Tibial artery (tissue), 4 donors: ENCODE data around the gene EMC9.
A peak's percentile ranks its signal among the peaks of the same experiment; 100 is the strongest.

Experiments used
- DNase-seq, 2 donors: peaks; one replicate each; pipeline ENCODE4 v3.0.0-alpha.2; 2019
- H3K27ac ChIP-seq, 2 donors: fragments of 200-600 bp; sonication (generic) in 1 of 2; 1 replicate in 1 of 2; 2 replicates in 1 of 2; pipeline ENCODE4 v1.5.1; 2018 to 2019; ENCODE audit warnings: mild to moderate bottlenecking in 1 of 2
- H3K27me3 ChIP-seq, 2 donors: fragments of 200-600 bp; sonication (generic) in 1 of 2; one replicate each; pipeline versions ENCODE4 v1.5.1 to v1.6.0; 2016 to 2019
- H3K36me3 ChIP-seq, 3 donors: fragments of 200-600 bp; sonication (generic) in 2 of 3; one replicate each; pipeline ENCODE4 v1.5.1; 2016 to 2019; ENCODE audit warnings: mild to moderate bottlenecking in 2 of 3
- H3K4me1 ChIP-seq, 4 donors: fragments of 200-600 bp; sonication (generic) in 2 of 4; 1 replicate in 3 of 4; 2 replicates in 1 of 4; pipeline ENCODE4 v1.5.1; 2016 to 2019
- H3K4me3 ChIP-seq, 2 donors: fragments of 200-600 bp; sonication (generic) in 1 of 2; 1 replicate in 1 of 2; 2 replicates in 1 of 2; pipeline ENCODE4 v1.5.1; 2018 to 2019; ENCODE audit warnings: mild to moderate bottlenecking in 2 of 2
- H3K9me3 ChIP-seq, 3 donors: fragments of 200-600 bp; sonication (generic) in 1 of 3; one replicate each; pipeline ENCODE4 v1.5.1; 2016 to 2019
- intact Hi-C: fragments of 100-400 bp; cut with DNase I; formaldehyde crosslinking; loops from one replicate; pipeline ENCODE4 v1.15.0; 2023; ENCODE audit warnings: low total_unique reads
- TF ChIP-seq, protein P1 (sequence below), 2 experiments: fragments of 200-600 bp in 1 of 2; fragments of 450-650 bp in 1 of 2; IDR thresholded peaks; one replicate each; pipeline ENCODE4 v1.5.1; 2017 to 2019; ENCODE audit warnings: antibody characterized with exemption in 2 of 2, mild to moderate bottlenecking in 1 of 2, moderate library complexity in 1 of 2

EMC9 gene

DNA sequence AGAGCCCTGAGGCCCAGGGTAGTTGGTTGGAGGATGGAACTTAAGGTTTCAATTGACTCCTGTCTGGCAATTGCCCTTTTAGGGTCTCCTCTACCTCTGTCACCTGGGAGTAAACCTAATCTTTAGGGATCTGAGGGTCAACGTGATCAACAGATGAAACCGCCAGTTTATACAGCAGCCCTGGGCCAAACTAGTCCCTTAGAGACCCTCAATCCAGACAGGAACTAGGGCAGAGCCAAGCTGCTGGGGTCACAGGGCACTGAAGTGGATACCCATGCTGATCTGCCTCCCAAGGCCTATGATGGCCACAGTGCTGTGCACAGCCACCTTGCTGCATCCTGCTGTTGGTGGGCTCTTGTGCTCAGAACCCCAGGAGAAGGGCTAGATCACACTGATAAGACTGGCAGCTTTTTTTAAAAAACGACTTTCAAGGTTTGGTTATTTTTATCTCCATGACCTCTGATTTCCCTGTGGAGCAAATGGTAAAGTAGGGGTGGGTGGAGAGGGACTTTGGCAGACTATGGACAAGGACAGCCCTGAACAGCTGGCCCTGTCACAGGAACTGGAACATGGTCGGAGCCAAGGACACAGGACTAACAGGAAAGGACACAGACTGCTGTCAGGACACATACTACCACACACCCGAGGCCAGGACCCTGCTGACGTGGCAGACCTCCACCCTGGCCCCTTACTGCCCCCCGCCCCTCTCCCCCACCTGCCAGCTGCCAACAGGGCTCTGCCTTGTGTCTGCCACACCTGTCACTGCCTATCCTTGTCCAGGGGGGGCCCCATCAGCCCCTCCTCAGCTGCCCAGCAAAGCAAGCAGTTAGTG, 10.5 kb downstream of the EMC9 start:
- intact Hi-C loops, result no loop called here
- DNase-seq, result no peak
- H3K27me3 ChIP-seq, result no peaks in the 10 kb centered on the region
- H3K27ac ChIP-seq, result no peak overlapping the region
- H3K4me1 ChIP-seq, result peaks cover 0 to 12% (median 4%) of the 10 kb centered on the region in 4 donors
- TF ChIP-seq, protein P1, sequence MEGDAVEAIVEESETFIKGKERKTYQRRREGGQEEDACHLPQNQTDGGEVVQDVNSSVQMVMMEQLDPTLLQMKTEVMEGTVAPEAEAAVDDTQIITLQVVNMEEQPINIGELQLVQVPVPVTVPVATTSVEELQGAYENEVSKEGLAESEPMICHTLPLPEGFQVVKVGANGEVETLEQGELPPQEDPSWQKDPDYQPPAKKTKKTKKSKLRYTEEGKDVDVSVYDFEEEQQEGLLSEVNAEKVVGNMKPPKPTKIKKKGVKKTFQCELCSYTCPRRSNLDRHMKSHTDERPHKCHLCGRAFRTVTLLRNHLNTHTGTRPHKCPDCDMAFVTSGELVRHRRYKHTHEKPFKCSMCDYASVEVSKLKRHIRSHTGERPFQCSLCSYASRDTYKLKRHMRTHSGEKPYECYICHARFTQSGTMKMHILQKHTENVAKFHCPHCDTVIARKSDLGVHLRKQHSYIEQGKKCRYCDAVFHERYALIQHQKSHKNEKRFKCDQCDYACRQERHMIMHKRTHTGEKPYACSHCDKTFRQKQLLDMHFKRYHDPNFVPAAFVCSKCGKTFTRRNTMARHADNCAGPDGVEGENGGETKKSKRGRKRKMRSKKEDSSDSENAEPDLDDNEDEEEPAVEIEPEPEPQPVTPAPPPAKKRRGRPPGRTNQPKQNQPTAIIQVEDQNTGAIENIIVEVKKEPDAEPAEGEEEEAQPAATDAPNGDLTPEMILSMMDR (IDR thresholded peaks at IDR 0.05), result no peak
- H3K4me3 ChIP-seq, result no peak overlapping the region
- H3K36me3 ChIP-seq, result peaks cover 0 to 6% (median 0%) of the 10 kb centered on the region in 3 donors
- H3K9me3 ChIP-seq, result no peaks in the 10 kb centered on the region

GRCh38 chr14:24130380-24130716, 11.0 kb downstream of the EMC9 start, which contains the start of gene FITM1:
Gene FITM1 (plus strand): TSS chr14:24130659. CDS start chr14:24131564, 905 bp downstream.
- intact Hi-C loops, result no loop called here
- Histone ChIP-seq H3K4me3 (no peak within 1 kb of the TSS), H3K4me1 (peaks cover 0 to 10% (median 1%) of the 10 kb centered on the region in 4 donors), H3K27ac (no peak within 1 kb of the TSS), H3K27me3 (no peaks in the 10 kb centered on the region), H3K9me3 (no peaks in the 10 kb centered on the region), H3K36me3 (peaks cover 0 to 6% (median 0%) of the 10 kb centered on the region in 3 donors)
- TF ChIP-seq, protein P1 (IDR thresholded peaks at IDR 0.05), result no peak
- no peak for DNase-seq

DNA sequence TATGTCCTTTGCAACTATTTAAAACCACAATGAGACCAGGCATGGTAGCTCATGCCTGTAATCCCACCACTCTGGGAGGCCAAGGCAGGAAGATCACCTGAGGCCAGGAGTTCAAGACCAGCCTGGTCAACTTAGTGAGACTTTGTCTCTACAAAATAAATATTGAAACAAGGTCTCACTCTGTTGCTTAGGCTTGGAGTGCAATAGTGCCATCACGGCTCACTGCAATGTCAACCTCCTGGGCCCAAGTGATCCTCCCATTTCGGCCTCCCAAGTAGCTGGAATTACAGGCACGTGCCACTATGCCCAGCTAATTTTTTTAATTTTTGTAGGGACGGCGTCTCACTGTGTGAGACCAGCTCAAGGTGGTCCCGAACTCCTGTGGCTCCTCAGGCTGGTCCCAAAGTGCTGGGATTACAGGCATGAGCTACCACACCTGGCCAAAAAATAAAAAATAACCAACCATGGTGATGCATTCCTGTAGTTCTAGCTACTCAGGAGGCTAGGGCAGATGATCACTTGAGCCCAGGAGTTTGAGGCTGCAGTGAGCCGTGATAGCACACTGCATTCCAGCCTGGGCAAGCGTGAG, 11.9 kb downstream of the EMC9 start:
- peaks cover 0 to 8% (median 0%) of the 10 kb centered on the region in 3 donors for H3K36me3 ChIP-seq
- DNase-seq, result peak in 1 of 2 donors; percentile 31
- no peak overlapping the region for H3K4me3 ChIP-seq
- TF ChIP-seq, protein P1 (IDR thresholded peaks at IDR 0.05), result no peak
- no peak overlapping the region for H3K27ac ChIP-seq
- intact Hi-C loops, result no loop called here
- H3K9me3 ChIP-seq, result no peaks in the 10 kb centered on the region
- H3K4me1 ChIP-seq, result peaks cover 0 to 9% (median 0%) of the 10 kb centered on the region in 4 donors
- no peaks in the 10 kb centered on the region for H3K27me3 ChIP-seq

DNA sequence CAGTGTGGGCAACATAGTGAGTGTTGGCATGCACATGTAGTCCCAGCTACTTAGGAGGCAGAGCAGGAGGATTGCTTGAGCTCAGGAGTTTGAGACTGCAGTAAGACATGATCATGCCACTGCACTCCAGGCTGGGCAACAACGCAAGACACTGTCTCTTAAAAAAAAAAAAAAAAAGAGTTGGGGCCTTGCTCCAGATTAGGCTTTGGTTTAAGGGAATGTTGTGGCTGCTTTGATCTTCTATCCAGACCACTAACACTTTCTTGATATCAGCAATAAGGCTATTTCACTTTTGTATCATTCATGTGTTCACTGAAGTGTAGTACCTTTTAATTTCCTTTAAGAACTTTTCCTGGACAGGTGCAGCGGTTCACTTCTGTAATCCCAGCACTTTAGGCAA, 13.7 kb downstream of the EMC9 start:
- H3K4me1 ChIP-seq, result peaks cover 0 to 9% (median 0%) of the 10 kb centered on the region in 4 donors
- H3K36me3 ChIP-seq, result peaks cover 13 to 26% (median 13%) of the 10 kb centered on the region in 3 donors
- TF ChIP-seq, protein P1 (IDR thresholded peaks at IDR 0.05), result no peak
- no peaks in the 10 kb centered on the region for H3K9me3 ChIP-seq
- H3K27me3 ChIP-seq, result no peaks in the 10 kb centered on the region
- H3K27ac ChIP-seq, result no peak overlapping the region
- intact Hi-C loops, result no loop called here
- peak in 1 of 2 donors; percentile 1 for DNase-seq
- H3K4me3 ChIP-seq, result no peak overlapping the region

GRCh38 chr14:24126939-24127338, 14.5 kb downstream of the EMC9 start:
- no peaks in the 10 kb centered on the region for H3K9me3 ChIP-seq
- intact Hi-C loops, result no loop called here
- peaks cover 19 to 34% (median 21%) of the 10 kb centered on the region in 3 donors for H3K36me3 ChIP-seq
- H3K4me3 ChIP-seq, result no peak overlapping the region
- H3K27me3 ChIP-seq, result no peaks in the 10 kb centered on the region
- H3K4me1 ChIP-seq, result peaks cover 0 to 9% (median 0%) of the 10 kb centered on the region in 4 donors
- H3K27ac ChIP-seq, result no peak overlapping the region
- TF ChIP-seq, protein P1 (IDR thresholded peaks at IDR 0.05), result no peak
- DNase-seq, result no peak
